GM23338 (cell line): ENCODE measurements around the gene STT3B.

Experiments used
- POLR2AphosphoS5 ChIP-seq: IDR thresholded peaks from 2 replicates; pipeline ENCODE4 v1.6.1; 2016; ENCODE audit warnings: antibody characterized with exemption, low read depth
- TF ChIP-seq, protein P1 (sequence below), 2 experiments: fragments of 200-600 bp in 1 of 2; sonication (generic) in 1 of 2; conservative IDR thresholded peaks; 2 replicates each; pipeline versions ENCODE4 v1.5.1 to v1.6.1; 2016 to 2017; ENCODE audit warnings: antibody characterized with exemption in 2 of 2, low read depth in 2 of 2, mild to moderate bottlenecking in 2 of 2, moderate library complexity in 1 of 2

DNA sequence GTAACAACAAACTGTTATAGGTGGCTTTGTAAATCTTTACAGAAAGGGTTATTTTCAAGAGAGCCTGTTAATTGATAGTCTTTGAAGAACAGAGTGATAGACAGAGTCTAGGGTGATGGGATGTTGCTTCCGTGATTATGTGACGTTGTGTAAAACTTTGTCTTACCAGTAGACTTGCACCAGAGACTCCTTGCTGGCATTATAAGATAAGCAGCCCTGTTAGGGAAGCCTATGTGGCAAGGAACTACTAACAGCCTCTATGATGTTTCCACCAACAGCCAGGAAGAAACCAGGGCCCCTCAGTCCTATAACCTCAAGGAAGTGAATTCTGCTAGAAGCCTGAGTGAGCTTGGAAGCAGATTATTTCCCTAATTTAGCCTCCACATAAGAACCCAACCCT is 18.9 kb downstream of the STT3B start:
- TF ChIP-seq, protein P1, sequence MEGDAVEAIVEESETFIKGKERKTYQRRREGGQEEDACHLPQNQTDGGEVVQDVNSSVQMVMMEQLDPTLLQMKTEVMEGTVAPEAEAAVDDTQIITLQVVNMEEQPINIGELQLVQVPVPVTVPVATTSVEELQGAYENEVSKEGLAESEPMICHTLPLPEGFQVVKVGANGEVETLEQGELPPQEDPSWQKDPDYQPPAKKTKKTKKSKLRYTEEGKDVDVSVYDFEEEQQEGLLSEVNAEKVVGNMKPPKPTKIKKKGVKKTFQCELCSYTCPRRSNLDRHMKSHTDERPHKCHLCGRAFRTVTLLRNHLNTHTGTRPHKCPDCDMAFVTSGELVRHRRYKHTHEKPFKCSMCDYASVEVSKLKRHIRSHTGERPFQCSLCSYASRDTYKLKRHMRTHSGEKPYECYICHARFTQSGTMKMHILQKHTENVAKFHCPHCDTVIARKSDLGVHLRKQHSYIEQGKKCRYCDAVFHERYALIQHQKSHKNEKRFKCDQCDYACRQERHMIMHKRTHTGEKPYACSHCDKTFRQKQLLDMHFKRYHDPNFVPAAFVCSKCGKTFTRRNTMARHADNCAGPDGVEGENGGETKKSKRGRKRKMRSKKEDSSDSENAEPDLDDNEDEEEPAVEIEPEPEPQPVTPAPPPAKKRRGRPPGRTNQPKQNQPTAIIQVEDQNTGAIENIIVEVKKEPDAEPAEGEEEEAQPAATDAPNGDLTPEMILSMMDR (conservative IDR thresholded peaks at IDR 0.05; ENCODE audit: low read depth in 2 of 2): no peak
- TF ChIP-seq POLR2AphosphoS5: no peak
